CD8-positive, alpha-beta memory T cell (primary cell): Measurements from ENCODE around the gene PLCG1. TPM values are rescaled to one million over a fixed set of nuclear protein-coding genes. Genes with fewer than 3 reads are reported as not detected.
A peak's percentile ranks its signal among the peaks of the same experiment; 100 is the strongest.

ENCODE experiments used
- CTCF ChIA-PET: fragments of 350-600 bp; sonication (Branson Sonifier 250); formaldehyde crosslinking; loops from one replicate; lab custom pipeline; 2021; ENCODE audit warnings: antibody characterized with exemption; lab: Charles Lee
- POLR2A ChIA-PET: fragments of 350-600 bp; sonication (Branson Sonifier 250); formaldehyde crosslinking; loops from one replicate; lab custom pipeline; 2021; ENCODE audit warnings: antibody characterized with exemption; lab: Charles Lee
- DNase-seq, 5 donors: peaks; one replicate each; pipeline versions ENCODE4 v3.0.0 to v3.0.0-alpha.2; 2020 to 2022; ENCODE audit warnings: mixed read lengths in 1 of 5
- H3K27ac ChIP-seq: one replicate; pipeline ENCODE4 v1.7.0; 2013; ENCODE audit warnings: low read depth, mild to moderate bottlenecking, low read length, moderate library complexity
- H3K27me3 ChIP-seq: 2 replicates; pipeline ENCODE4 v1.7.0; 2013; ENCODE audit warnings: low read length, mild to moderate bottlenecking; ENCODE audit not compliant: insufficient read depth, poor library complexity, severe bottlenecking
- H3K36me3 ChIP-seq: 2 replicates; pipeline ENCODE4 v1.7.0; 2013; ENCODE audit warnings: mild to moderate bottlenecking, low read length, moderate library complexity; ENCODE audit not compliant: insufficient read depth
- H3K4me1 ChIP-seq: 2 replicates; pipeline ENCODE4 v1.7.0; 2013; ENCODE audit warnings: mild to moderate bottlenecking, low read length, moderate library complexity; ENCODE audit not compliant: insufficient read depth
- H3K4me3 ChIP-seq: 2 replicates; pipeline ENCODE4 v1.7.0; 2013; ENCODE audit warnings: mild to moderate bottlenecking, low read length
- H3K9me3 ChIP-seq: 2 replicates; pipeline ENCODE4 v1.7.0; 2013; ENCODE audit warnings: mild to moderate bottlenecking, low read length
- H3K27ac Mint-ChIP-seq, 8 donors: one replicate each; pipeline ENCODE4 v1.8.0; 2020 to 2021; ENCODE audit warnings: mixed read lengths in 8 of 8, mild to moderate bottlenecking in 6 of 8, inconsistent platforms in 3 of 8, moderate library complexity in 3 of 8
- H3K27me3 Mint-ChIP-seq, 2 donors: one replicate each; pipeline ENCODE4 v1.8.0; 2020 to 2021; ENCODE audit warnings: mixed read lengths in 2 of 2, mild to moderate bottlenecking in 1 of 2, moderate library complexity in 1 of 2
- H3K36me3 Mint-ChIP-seq, 3 donors: one replicate each; pipeline ENCODE4 v1.8.0; 2020 to 2021; ENCODE audit warnings: mixed read lengths in 3 of 3, inconsistent platforms in 1 of 3, mild to moderate bottlenecking in 1 of 3
- H3K4me1 Mint-ChIP-seq, 3 donors: one replicate each; pipeline ENCODE4 v1.8.0; 2020 to 2021; ENCODE audit warnings: mixed read lengths in 3 of 3, inconsistent platforms in 1 of 3, mild to moderate bottlenecking in 1 of 3
- H3K4me3 Mint-ChIP-seq, 7 donors: one replicate each; pipeline ENCODE4 v1.8.0; 2020 to 2021; ENCODE audit warnings: mixed read lengths in 7 of 7, mild to moderate bottlenecking in 6 of 7, moderate library complexity in 4 of 7, inconsistent platforms in 2 of 7
- H3K9me3 Mint-ChIP-seq, 5 donors: one replicate each; pipeline ENCODE4 v1.8.0; 2020 to 2022; ENCODE audit warnings: mixed read lengths in 5 of 5, mild to moderate bottlenecking in 3 of 5, moderate library complexity in 2 of 5, inconsistent platforms in 1 of 5
- polyA plus RNA-seq: library from polyadenylated mRNA; unstranded; fragments of 300-500 nt; fragmentation: Illumina TruSeq; gene quantifications from one replicate; pipeline ENCODE4 v1.2.3, GENCODE V29; 2021
- total RNA-seq, 2 experiments: library from RNA; stranded (reverse); gene quantifications; one replicate each; pipeline ENCODE4 v1.2.3, GENCODE V29; 2021

The PLCG1 gene
- total RNA-seq (100 to 1,000 TPM; 104 to 108 TPM), polyA plus RNA-seq (73.5 TPM)

DNA sequence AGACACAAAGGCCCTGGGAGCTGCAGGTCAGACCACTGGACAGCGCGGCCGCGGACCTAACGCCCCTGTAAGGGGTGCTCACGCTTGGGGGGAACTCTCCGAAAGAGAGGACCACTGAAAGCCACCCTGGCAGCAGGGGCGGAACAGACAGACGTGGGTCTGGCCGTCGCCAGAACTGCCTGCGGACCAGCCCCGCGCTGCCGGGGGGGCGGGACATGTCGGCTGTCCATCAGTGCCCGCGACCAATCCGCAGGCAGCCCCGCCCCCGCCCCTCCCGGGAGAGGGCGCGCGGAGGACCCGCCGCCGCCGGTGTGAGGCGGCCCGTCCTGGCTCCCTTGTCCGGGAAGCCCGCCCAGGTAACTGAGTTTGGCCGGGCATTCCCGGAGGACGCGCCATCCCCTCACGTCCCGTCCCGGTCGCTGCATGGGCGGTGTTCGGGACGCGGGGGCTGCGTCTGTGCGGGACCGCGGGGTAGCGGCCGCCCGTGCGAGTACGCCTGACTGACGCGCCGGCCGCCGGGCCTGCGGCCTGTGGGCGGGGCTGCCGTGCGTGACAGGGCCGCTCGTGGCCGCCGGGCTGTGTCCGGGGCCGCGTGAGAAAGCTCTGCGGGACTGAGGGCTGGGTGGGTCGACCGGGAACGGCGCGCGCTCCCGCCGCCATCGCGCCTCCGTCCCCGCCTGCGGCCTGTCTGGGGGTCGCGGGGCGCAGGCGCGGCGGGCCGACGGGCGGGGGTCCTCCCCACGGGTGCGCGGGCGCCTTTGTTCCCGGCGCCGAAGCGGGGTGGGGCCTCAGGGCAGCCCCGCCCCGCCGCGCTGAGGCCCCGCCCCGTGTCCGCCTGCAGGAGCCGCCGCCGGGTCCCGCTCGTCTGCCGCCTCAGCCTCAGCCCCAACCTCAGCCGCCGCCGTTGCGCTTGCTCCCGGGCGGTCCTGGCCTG lies at the start of gene PLCG1:
PLCG1 (plus strand) TSS at position 864 of the 934 bp plus-strand sequence. CDS start 99 bp downstream, outside the sequence.
- peaks cover 0 to 15% (median 3%) of the 10 kb centered on the region in 3 donors for H3K36me3 Mint-ChIP-seq
- peak within 1 kb of the TSS; percentile 92 to 99 (median 96) for H3K27ac Mint-ChIP-seq
- Histone ChIP-seq H3K27me3 (no peaks in the 10 kb centered on the region), H3K9me3 (no peaks in the 10 kb centered on the region), H3K36me3 (no peaks in the 10 kb centered on the region), H3K27ac (peak within 1 kb of the TSS; percentile 80), H3K4me3 (peak within 1 kb of the TSS; percentile 85), H3K4me1 (peaks cover 63% of the 10 kb centered on the region)
- DNase-seq: peak; percentile 80 to 86 (median 83)
- no peaks in the 10 kb centered on the region for H3K9me3 Mint-ChIP-seq
- H3K4me1 Mint-ChIP-seq: peaks cover 57 to 66% (median 63%) of the 10 kb centered on the region in 3 donors
- peaks cover 0 to 4% of the 10 kb centered on the region in 2 donors for H3K27me3 Mint-ChIP-seq
- ChIA-PET POLR2A (interaction anchor here (0.8 to 4.1 kb wide), 2 partner anchors 19 to 96 kb away, joined by 3 to 69 read pairs; no protein-coding TSS in a partner anchor), CTCF (interaction anchor here (1.3 to 7.5 kb wide), 12 partner anchors 9 to 204 kb away, joined by 3 to 193 read pairs (median 16); partner anchors contain the start of gene LPIN3)
- H3K4me3 Mint-ChIP-seq: peak within 1 kb of the TSS; percentile 89 to 98 (median 94)

DNA sequence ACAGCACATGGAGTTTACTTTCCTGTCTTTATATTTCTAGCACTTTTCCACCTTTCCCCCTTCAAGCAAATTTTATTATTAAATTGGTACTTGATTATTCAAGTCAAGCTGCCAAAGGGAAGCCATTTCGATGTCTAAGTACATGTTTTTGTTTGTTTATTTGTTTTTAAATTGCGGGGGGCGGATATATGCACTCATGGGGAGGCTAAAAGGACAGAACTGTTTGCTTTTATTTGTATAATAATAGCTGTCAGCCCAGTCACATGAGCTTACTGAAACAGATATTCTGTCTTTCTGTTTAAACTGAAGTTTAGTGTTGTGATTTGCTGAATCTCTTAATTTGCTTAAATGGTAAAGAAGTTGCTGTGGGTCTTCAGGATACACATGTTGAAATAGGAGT lies 49.6 kb upstream of the PLCG1 start:
- peaks cover 8% of the 10 kb centered on the region for H3K4me1 ChIP-seq
- H3K27ac ChIP-seq: no peak overlapping the region
- peaks cover 12 to 17% (median 15%) of the 10 kb centered on the region in 3 donors for H3K4me1 Mint-ChIP-seq
- no peaks in the 10 kb centered on the region for H3K27me3 ChIP-seq
- peaks cover 21% of the 10 kb centered on the region for H3K36me3 ChIP-seq
- H3K27me3 Mint-ChIP-seq: no peaks in the 10 kb centered on the region
- H3K9me3 Mint-ChIP-seq: no peaks in the 10 kb centered on the region
- ChIA-PET CTCF (interaction anchor here (0.8 kb wide), 1 partner anchor 96 kb away, joined by 3 read pairs; no protein-coding TSS in a partner anchor), POLR2A (no interaction called here)
- no peak for DNase-seq
- no peaks in the 10 kb centered on the region for H3K9me3 ChIP-seq
- H3K36me3 Mint-ChIP-seq: peaks cover 0 to 79% (median 25%) of the 10 kb centered on the region in 3 donors
- peak overlapping the region in 1 of 8 donors; percentile 18 for H3K27ac Mint-ChIP-seq
- H3K4me3 Mint-ChIP-seq: no peak overlapping the region
- no peak overlapping the region for H3K4me3 ChIP-seq

DNA sequence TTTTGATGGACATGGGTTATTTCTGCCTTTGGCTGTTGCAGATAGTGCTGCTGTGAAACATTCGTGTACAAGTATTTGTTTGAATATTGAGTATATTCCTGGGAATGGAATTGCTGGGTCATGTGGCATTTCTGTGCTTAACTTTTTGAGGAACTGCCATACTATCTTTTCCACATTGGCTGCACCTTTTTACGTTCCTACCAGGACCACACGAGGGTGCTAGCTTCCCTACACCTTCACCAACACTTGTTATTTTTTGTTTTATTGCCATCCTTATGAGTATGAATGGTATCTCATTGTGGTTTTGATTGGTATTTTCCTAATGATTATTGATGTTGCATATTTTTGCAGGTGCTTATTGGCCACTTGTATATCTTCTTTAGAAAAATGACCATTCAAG lies 47.8 kb upstream of the PLCG1 start:
- Histone ChIP-seq H3K4me3 (no peak overlapping the region), H3K27ac (no peak overlapping the region), H3K36me3 (peaks cover 23% of the 10 kb centered on the region), H3K4me1 (peaks cover 8% of the 10 kb centered on the region), H3K27me3 (no peaks in the 10 kb centered on the region), H3K9me3 (no peaks in the 10 kb centered on the region)
- H3K4me1 Mint-ChIP-seq: peaks cover 12 to 17% (median 15%) of the 10 kb centered on the region in 3 donors
- no peak overlapping the region for H3K4me3 Mint-ChIP-seq
- H3K27ac Mint-ChIP-seq: peak overlapping the region in 4 of 8 donors; percentile 40 to 92 (median 53)
- no peaks in the 10 kb centered on the region for H3K27me3 Mint-ChIP-seq
- CTCF ChIA-PET: interaction anchor here (1.1 to 1.4 kb wide), 2 partner anchors 99 to 121 kb away, joined by 4 read pairs; no protein-coding TSS in a partner anchor
- DNase-seq: no peak
- H3K36me3 Mint-ChIP-seq: peaks cover 0 to 75% (median 20%) of the 10 kb centered on the region in 3 donors
- no peaks in the 10 kb centered on the region for H3K9me3 Mint-ChIP-seq
- POLR2A ChIA-PET: no interaction called here

DNA sequence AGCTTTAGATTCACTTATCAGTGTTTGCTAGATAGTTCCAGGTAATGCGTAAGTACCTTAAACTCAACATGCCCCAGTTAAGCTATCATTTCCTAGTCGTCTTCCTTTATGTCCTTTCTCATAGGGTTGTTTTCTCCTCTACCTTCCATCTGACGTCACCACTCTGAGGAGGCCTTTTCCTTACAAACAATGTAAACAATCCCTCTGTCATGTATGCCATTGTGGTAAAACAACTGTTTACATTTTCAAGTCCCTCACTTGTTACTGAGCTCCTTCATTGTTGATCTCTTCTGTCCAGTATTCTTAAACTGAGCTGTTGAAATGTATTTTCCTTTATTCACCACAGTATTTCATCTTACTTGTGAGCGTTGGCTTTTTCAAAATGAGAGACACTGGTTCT lies 45.4 kb upstream of the PLCG1 start:
- peaks cover 0 to 73% (median 15%) of the 10 kb centered on the region in 3 donors for H3K36me3 Mint-ChIP-seq
- peaks cover 23% of the 10 kb centered on the region for H3K36me3 ChIP-seq
- ChIA-PET CTCF (interaction anchor here (0.9 to 5.1 kb wide), 3 partner anchors 101 to 129 kb away, joined by 4 to 45 read pairs (median 11); no protein-coding TSS in a partner anchor), POLR2A (no interaction called here)
- H3K27ac Mint-ChIP-seq: peak overlapping the region in 2 of 8 donors; percentile 56 to 62
- no peaks in the 10 kb centered on the region for H3K27me3 ChIP-seq
- peaks cover 1% of the 10 kb centered on the region for H3K4me1 ChIP-seq
- H3K9me3 Mint-ChIP-seq: no peaks in the 10 kb centered on the region
- peaks cover 2 to 11% (median 3%) of the 10 kb centered on the region in 3 donors for H3K4me1 Mint-ChIP-seq
- no peak overlapping the region for H3K4me3 ChIP-seq
- no peak for DNase-seq
- no peak overlapping the region for H3K4me3 Mint-ChIP-seq
- H3K27me3 Mint-ChIP-seq: no peaks in the 10 kb centered on the region
- H3K9me3 ChIP-seq: no peaks in the 10 kb centered on the region
- H3K27ac ChIP-seq: no peak overlapping the region

DNA sequence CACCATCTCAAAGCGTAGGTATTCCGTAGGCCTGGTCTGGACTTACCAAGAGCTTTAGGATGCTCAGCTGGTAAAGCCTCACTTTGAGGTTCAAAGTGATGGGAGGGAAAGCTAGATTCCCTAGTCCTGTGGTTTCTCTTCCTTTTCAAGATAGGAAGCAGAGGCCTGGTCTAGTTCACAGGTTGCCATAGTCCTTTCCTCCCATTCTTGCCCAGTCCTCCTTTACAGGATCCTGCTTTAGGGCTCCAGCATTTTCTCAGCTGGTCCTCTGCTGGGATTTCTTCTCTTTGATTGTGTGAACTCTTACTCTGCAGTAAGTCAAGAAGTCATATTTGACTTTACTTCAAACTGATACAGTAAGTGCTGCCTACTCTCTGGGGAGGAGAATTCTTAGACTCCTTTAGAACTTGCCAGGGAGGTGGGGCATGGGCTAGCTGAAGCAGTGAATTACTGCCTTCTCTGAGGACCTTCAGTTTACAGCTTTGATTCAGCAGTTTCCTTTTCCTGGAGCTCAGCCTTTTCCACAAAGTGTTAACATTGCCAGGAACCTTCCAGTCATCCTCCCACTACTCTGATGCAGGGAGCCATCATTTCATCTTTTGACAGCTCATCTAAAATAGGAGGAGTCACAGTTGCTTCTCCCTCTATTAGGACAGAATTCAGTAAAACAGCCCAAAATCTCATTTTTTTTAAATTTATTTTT lies 42.8 kb upstream of the PLCG1 start:
- no peaks in the 10 kb centered on the region for H3K4me1 ChIP-seq
- ChIA-PET CTCF (interaction anchor here (0.9 to 5.1 kb wide), 24 partner anchors 8 to 245 kb away, joined by 3 to 96 read pairs (median 4); no protein-coding TSS in a partner anchor), POLR2A (no interaction called here)
- no peak for DNase-seq
- Mint-ChIP-seq H3K27me3 (no peaks in the 10 kb centered on the region), H3K4me1 (peaks cover 0 to 8% (median 0%) of the 10 kb centered on the region in 3 donors), H3K27ac (peak overlapping the region in 6 of 8 donors; percentile 30 to 70 (median 42)), H3K9me3 (no peaks in the 10 kb centered on the region), H3K36me3 (peaks cover 0 to 80% (median 16%) of the 10 kb centered on the region in 3 donors), H3K4me3 (no peak overlapping the region)
- no peak overlapping the region for H3K4me3 ChIP-seq
- H3K9me3 ChIP-seq: no peaks in the 10 kb centered on the region
- H3K36me3 ChIP-seq: peaks cover 47% of the 10 kb centered on the region
- H3K27me3 ChIP-seq: no peaks in the 10 kb centered on the region
- no peak overlapping the region for H3K27ac ChIP-seq

DNA sequence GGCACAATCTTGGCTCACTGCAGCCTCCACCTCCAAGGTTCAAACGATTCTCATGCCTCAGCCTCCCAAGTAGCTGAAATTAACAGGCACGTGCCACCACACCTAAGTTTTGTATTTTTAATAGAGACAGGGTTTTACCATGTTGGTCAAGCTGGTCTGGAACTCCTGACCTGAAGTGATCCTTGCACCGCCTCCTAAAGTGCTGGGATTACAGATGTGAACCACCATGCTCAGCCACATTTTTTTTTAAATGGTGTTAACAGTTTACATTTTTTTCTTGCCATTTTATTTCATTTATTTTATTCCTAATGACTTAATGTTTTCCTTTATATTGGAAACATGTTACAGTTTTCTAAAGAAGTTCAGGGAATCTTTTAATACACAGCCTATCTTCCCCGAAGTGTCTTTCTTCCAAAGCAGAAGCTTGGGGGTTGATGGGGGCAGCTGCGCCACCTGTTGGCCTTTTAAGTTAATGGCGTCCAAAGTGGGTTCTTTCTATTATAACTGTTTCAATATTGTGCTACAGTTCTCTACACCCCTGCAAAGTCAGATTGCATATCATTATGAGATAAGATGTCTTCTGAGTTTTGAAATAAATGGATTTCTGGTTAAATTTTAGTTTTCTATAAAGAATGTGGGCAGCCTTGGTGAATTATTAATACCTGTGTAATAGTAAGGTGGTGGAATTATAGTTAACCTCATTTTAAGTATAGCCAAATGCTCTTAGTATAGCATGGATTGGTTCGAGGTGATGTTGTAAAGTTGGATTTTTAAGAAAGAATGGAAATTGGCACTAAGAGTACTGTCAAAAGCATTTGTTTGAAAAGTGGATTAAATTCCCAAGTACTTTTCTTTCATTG lies 42.0 kb upstream of the PLCG1 start:
- peak; percentile 27 to 76 (median 47) for DNase-seq
- peaks cover 0 to 8% (median 0%) of the 10 kb centered on the region in 3 donors for H3K4me1 Mint-ChIP-seq
- no peak overlapping the region for H3K4me3 ChIP-seq
- peaks cover 52% of the 10 kb centered on the region for H3K36me3 ChIP-seq
- peaks cover 6 to 83% (median 20%) of the 10 kb centered on the region in 3 donors for H3K36me3 Mint-ChIP-seq
- H3K4me1 ChIP-seq: no peaks in the 10 kb centered on the region
- no peaks in the 10 kb centered on the region for H3K27me3 Mint-ChIP-seq
- no peak overlapping the region for H3K27ac ChIP-seq
- H3K27me3 ChIP-seq: no peaks in the 10 kb centered on the region
- ChIA-PET CTCF (interaction anchor here (0.7 to 5.1 kb wide), 26 partner anchors 9 to 244 kb away, joined by 3 to 96 read pairs (median 4); no protein-coding TSS in a partner anchor), POLR2A (no interaction called here)
- H3K4me3 Mint-ChIP-seq: no peak overlapping the region
- no peaks in the 10 kb centered on the region for H3K9me3 ChIP-seq
- no peaks in the 10 kb centered on the region for H3K9me3 Mint-ChIP-seq
- peak overlapping the region in 3 of 8 donors; percentile 52 to 83 (median 55) for H3K27ac Mint-ChIP-seq
